GM21390 (cell line): ENCODE measurements around the gene CELF5.

Source experiments
- ATAC-seq: cut with Tn5 transposase; IDR thresholded peaks from one replicate; pipeline ENCODE4 v1.9.1; 2021; ENCODE audit not compliant: unreplicated experiment

The CELF5 gene

GRCh38 chr19:3224346-3225168, at the start of gene CELF5:
TSS of gene CELF5 (plus strand) at chr19:3224661. CDS start at chr19:3224740, 79 bp downstream.
- no peak for ATAC-seq

GRCh38 chr19:3175781-3176714, 48.4 kb upstream of the CELF5 start:
- ATAC-seq: no peak

DNA sequence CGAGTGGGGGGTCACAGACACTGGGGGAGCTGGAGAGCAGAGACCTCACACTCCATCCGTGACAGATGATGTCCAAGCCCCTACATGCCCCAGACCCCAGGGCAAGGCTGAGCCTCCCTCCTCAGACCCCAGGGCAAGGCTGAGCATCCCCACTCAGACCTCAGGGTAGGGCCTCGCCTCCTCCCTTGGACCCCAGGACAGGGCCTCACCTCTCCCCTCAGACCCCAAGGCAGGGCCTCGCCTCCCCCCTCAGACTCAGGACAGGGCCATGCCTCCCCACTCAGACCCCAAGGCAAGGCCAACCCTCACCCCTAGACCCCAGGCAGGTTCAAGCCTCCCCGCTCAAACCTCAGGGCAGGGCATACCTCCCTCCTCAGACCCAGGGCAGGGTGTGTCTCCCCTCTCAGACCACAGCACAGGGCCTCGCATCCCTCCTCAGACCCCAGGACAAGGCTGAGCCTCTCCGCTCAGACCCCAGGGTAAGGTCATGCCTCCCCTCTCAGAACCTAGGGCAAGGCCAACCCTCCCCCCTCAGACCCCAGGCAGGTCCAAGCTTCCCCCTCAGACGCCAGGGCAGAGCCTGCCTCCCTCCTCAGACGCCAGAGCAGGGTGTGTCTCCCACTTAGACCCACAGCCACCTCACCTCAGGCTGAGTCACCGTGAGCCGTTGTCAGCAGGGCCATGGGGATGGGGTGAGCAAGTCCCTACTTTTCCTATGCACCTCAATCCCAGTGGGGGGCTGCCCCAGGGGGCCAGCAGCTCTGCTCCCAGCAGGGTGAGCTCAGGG, 47.6 kb upstream of the CELF5 start:
- no peak for ATAC-seq

DNA sequence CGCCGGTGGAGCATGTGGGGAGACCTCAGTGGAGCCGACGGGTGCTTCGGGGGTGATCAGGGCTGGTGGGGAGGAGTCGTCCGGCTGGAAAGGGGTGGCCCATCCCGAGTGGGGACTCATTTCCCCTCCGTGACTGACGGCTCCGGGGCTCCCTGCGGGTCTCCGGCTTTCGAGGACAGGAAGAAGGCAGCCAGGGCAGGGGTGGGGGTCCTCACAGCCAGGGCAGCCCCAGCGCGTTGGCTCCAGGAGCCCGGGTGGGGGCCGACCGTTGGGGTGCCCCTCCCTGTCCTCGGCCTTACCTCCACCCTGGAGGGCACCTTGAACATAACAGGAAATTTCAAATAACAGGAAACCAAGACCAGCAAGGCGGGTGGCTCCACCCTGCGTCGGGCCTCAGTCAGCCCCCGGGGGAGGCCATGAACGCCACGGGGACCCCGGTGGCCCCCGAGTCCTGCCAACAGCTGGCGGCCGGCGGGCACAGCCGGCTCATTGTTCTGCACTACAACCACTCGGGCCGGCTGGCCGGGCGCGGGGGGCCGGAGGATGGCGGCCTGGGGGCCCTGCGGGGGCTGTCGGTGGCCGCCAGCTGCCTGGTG, 46.0 kb upstream of the CELF5 start, which contains the start of gene S1PR4:
Gene S1PR4 (plus strand): TSS at position 393 of the 596 bp plus-strand sequence. CDS start 24 bp downstream, at position 417.
- ATAC-seq: no peak

- ATAC-seq: no peak
These were observed 45.3 kb upstream of the CELF5 start for GRCh38 chr19:3178973-3179738.

- no peak for ATAC-seq
These were observed 44.6 kb upstream of the CELF5 start for GRCh38 chr19:3179739-3180293.

GRCh38 chr19:3183721-3184641, 40.5 kb upstream of the CELF5 start:
- no peak for ATAC-seq

DNA sequence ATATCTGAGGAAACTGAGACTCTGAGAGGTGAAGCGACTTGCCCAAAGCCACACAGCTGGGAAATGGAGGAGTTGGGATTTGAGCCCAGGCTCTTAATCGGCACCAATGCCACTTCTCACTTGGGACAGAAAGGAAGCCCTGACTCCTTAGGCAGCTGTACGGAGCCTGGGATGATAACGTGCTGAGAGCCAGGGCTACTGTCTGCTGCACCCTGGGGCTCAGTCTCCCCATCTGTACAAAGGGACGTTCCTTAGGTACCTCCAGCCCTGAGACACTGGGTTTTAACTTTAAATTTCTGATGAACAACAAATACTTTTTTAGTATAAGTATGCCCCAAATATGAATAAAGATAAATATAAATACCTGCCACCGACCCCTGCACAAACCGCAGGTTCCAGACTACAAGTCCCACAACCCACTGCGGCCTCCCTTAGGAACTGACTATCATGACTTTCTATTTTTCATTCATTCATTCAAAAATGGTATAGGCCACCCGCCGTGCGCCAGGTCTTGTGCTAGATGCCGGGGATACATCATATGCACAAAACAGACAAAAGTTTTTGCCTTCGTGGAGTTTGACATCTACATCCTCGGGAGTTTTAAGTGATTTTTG, 39.5 kb upstream of the CELF5 start:
- ATAC-seq: peak; percentile 16

DNA sequence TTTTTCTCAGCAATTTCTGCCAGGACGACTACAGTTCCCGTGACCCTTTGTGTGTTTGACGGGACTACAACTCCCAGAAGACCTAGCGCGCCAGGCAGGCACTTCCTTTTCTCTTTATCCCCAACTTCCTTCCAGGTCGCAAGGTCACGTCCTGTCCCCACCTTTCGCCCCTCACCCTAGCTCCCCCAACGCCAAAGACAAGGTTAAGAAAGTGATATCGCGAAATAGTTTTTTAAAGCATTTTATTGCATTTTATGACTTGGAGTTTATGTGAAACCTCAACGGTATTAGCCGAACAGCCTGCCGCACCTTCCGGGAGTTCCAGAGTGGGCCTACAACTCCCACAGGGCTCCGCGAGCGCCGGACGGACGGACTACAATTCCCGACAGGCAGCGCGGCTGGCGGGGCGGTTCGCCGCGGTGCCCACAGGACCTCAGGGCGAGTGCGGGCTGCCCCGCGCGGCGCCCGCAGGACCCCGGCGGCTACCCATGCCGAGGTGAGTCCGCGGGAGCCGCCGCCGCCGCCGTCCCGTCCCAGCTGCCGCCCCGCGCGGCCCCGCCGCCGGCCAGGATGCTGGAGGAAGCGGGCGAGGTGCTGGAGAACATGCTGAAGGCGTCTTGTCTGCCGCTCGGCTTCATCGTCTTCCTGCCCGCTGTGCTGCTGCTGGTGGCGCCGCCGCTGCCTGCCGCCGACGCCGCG, 38.9 kb upstream of the CELF5 start, which contains the start of gene NCLN:
Gene NCLN (plus strand): TSS at position 470 of the 699 bp plus-strand sequence. CDS start 101 bp downstream, at position 571.
- ATAC-seq: peak; percentile 59

DNA sequence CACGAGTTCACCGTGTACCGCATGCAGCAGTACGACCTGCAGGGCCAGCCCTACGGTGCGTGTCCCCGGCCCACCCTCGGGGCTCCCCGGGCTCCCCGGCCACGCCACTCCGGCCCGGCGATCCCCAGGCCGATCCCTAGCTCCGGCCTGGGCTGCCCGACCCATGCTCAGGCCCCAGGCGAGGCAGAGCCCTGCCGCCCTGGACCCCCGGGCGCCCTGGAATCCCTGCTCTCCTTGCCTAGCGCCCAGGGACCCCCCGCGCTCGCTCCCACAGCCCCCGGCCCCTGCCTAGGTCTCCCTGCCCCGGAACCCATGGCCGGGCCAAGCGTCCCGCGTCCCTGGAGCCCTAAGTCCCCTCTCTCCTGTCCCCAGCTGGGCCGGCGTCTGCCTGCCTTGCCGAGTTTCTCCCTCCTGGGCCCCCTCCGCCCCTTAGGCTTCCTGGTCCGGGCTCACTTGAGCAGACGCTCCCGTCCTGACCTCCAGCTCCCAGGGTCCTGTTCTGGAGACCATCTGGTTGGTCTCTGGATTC, 38.2 kb upstream of the CELF5 start:
- peak; percentile 5 for ATAC-seq

GRCh38 chr19:3186891-3187661, 37.4 kb upstream of the CELF5 start:
- ATAC-seq: no peak

DNA sequence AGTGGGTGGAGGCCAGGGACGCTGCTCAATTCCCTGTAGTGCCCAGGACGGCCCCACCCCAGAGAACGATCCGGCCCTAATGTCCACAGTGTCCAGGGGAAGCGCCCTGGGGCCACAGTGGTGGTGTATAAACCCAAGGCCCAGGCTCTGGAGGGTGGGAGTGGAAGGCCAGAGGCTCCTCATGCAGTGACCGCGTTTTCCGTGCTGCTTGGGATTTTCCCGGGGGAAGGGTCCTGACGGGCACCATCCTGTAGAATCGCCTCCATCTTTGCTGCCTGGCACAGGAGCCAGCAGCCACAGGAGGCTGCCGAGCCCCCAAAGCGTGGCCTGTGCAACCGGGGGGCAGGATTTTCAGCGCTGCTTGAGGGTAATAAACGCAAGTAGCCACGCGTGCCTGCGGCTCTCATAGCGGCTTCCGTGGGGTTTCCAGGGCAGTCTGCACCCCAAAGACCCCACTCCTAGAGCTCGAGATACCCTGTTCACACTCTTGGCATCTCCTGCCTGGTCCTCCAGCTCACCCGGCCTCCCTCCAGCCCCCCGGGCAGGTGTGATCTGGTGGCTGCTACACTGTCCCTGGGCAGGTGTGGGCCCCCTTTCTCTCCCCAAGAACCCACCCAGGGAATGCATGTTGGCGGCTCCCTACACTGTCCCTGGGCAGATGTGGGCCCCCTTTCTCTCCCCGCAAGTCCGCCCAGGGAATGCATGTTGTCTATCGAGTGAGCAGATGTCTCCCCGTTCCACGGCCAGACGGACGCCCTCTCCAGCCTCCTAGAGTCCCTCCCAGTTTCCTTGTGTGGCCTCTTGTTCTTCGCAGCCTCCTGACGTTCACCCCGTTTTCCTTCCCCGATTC, 36.6 kb upstream of the CELF5 start:
- no peak for ATAC-seq

- no peak for ATAC-seq
These were observed 35.5 kb upstream of the CELF5 start for GRCh38 chr19:3188627-3189596.
